ENCODE results near the gene PDSS2. TPM values are rescaled to one million over a fixed set of nuclear protein-coding genes. Genes with fewer than 3 reads are reported as not detected.

The PDSS2 gene
- 15.6 TPM for total RNA-seq
- long read RNA-seq, transcript PDSS2-202 (8 exons, 3,540 nt), result major isoform, 19 of 34 reads
- long read RNA-seq, partial matches to known transcripts, result 0 of 34 reads
- long read RNA-seq, other reads (novel, unspliced or antisense), result 12 of 34 reads

DNA sequence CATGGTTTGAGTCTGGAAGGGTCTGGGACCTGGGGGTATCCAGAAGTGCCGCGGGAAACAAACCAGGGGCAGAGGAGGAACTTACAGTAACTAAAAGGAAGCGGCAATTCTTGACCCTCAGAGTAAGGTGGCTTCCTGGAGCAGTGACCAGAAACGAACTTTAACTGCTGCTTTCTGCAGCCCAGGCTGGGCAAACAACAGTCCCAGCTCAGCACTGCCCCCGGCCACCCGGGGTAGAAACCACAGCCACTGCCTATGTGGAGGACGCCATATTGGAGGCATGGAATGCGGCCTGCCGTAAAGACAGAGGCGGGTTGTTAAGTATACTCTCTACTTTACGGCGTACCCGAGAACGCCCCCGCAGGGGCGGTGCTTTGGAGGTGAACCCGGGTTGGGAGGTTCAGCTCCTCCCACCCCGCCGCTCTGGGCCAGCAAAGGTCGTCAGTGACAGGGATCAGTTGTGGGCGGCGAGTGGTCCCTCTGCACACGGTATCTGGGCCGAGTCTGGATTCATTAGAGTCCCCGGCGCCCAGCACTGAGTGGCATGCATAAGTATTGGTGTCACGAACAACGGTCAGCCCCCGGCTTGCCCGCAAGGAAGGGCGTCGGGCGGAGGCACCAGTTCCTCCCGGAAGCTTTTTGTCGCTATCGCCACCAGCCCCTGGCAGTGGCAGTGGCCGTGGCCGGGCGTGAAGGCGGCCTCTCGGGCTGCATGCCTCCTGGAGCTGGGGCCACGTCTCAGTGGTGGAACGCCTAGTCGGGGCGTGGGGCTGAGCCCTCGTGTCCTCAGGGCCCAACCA lies at the start of gene PDSS2:
PDSS2 (minus strand) TSS at position 282 of the 800 bp plus-strand sequence; CDS start at position 3, 279 bp downstream.
- ATAC-seq (ENCODE audit: poor library complexity) (peak; percentile 99), DNase-seq (peak; percentile 100)
- intact Hi-C loops (cut with DNase I), result no loop called here

DNA sequence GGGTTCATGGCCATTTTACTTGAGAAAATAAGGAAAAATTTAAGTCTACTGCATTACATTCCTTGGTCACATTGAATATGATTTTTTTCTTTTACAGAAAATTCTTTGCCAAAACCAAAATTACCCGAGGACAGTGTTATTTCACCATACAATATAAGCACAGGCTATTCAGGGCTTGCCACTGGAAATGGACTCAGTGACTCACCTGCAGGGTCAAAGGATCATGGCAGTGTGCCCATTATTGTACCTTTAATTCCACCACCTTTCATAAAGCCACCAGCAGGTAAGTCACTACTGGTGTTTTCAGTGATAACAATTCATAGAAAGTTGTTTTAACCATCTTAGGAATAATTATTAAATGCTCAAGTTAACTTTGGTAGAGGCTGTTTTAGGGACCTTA lies 46.8 kb upstream of the PDSS2 start:
- intact Hi-C loops (cut with DNase I), result no loop called here
- ATAC-seq (ENCODE audit: poor library complexity) (no peak), DNase-seq (no peak)

DNA sequence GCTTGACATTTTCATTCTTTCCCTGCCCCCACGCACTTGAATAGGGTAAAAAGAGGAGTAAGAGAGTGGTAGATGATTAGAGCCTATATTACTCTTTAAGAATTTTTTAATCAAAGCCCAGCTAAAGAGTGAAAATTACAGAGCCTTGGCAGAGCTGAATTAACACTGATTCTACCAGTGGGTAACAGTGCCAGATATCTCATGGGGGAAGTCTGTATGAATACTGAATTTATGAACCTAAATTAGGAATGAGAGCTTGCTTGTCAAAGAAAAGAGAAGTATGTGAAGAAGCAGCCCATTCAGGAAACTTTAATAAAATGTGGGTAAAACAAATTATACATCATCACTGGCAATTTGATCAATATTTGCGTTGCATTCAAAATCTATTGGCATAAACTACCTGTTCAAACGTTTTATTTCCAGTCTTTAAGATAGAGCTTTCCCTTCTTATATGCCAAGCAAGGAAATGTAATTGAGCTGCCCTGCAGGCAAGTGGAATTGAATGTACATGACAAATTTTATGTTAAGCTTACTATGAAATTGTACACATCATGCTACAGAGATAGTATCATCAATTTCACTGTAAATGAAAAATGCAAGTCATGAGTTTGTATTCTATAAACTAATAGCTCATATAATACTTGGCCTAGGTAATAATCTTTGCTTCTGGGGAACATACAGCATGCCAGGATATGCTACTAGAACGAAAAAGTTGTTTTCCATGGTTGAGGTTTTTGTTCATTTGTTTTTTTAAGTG lies 45.1 kb upstream of the PDSS2 start:
- DNase-seq (no peak), ATAC-seq (ENCODE audit: poor library complexity) (no peak)
- intact Hi-C loops (cut with DNase I), result no loop called here

- intact Hi-C loops (cut with DNase I), result loop anchor here (10.0 kb wide), 1 partner anchor 158 kb away; no protein-coding TSS in a partner anchor
- ATAC-seq (ENCODE audit: poor library complexity) (no peak), DNase-seq (no peak)
Measured at GRCh38 chr6:107496892-107497684, 37.7 kb upstream of the PDSS2 start.

DNA sequence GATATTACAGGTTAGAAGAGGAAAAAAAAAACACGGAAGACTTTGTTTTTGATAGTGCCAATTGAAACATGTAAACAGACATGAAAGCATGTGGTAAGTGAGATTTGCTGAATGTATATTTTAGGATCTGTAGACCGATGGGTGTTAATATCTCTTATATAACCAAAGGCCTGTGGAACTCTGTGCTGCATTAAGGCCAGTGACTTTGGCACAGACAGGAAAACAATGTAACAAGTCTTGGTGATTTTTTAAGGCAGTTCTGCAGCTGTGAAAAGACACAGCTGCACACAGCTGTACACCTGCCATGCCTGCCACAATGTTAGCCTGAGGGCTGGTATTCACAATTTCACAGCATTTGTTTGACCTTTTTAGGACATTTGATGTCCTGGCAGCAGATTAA lies 36.6 kb upstream of the PDSS2 start:
- ATAC-seq (ENCODE audit: poor library complexity) (no peak), DNase-seq (no peak)
- intact Hi-C loops (cut with DNase I), result loop anchor here (10.0 kb wide), 1 partner anchor 159 kb away; no protein-coding TSS in a partner anchor

DNA sequence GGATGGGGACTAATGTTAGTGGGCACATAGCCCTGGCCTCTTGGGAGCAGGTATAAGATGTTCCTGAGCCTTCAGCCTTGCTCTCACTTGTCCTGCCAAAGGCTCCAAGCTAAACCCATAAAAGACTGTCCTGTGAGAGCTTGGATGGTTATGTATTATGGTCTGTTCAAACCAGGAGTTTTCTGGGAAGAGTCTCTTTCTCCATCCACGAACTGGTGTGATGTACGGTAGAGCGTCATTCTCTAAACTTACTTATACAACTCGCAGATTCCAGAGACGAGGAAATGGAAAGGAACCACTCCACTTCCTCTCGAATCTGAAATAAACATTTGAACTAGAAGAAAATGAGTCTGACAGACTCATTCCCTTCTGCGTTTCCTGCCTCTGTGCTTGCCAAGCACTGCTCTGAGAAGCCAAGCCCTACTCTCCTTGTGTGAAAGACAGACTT lies 35.9 kb upstream of the PDSS2 start:
- intact Hi-C loops (cut with DNase I), result loop anchor here (10.0 kb wide), 1 partner anchor 160 kb away; no protein-coding TSS in a partner anchor
- no peak for ATAC-seq (ENCODE audit: poor library complexity)
- DNase-seq, result peak; percentile 46

DNA sequence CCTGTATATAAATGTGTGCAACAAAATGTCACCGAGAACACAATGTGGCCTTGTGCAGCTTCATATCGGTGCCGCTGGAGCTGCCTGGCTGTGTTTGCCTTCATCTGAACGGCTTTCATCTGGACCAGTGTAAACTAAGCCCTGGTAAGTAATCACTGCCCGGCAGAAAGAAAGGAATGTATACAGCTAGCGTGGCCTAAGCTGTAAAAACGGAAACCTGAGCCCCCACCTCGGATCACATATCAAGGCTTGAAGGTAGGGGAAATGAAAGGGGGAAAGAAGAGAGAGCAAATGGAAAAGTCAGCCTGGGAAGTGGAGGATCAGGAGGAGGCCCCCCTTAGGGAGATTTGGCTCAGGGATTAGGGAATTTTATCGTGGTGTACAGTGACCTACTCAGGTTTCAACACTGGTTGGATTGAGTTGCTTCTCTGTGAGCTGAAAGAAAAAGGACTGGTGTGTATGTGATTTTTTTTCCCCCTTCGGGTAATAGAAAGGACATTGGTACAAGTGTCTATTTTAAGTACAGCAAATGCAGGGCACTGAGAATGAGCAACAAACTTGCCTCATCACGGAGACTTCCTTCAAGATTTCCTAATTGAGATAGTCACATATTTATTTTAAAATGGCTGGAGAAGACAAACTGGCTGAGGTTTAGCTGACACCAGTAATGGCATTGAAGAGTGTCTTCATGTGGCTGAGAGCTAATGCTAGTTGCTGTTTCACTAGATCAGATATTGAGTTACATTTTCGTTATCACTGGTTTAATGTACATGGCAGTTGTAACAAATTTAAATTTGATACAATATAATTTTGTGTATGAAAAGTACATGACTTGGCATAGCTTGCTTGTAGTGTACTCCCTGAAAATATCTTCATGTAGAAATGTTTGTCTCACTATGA lies 34.0 kb upstream of the PDSS2 start:
- peak; percentile 34 for ATAC-seq (ENCODE audit: poor library complexity)
- DNase-seq, result no peak
- intact Hi-C loops (cut with DNase I), result loop anchor here (10.0 kb wide), 1 partner anchor 161 kb away; no protein-coding TSS in a partner anchor

DNA sequence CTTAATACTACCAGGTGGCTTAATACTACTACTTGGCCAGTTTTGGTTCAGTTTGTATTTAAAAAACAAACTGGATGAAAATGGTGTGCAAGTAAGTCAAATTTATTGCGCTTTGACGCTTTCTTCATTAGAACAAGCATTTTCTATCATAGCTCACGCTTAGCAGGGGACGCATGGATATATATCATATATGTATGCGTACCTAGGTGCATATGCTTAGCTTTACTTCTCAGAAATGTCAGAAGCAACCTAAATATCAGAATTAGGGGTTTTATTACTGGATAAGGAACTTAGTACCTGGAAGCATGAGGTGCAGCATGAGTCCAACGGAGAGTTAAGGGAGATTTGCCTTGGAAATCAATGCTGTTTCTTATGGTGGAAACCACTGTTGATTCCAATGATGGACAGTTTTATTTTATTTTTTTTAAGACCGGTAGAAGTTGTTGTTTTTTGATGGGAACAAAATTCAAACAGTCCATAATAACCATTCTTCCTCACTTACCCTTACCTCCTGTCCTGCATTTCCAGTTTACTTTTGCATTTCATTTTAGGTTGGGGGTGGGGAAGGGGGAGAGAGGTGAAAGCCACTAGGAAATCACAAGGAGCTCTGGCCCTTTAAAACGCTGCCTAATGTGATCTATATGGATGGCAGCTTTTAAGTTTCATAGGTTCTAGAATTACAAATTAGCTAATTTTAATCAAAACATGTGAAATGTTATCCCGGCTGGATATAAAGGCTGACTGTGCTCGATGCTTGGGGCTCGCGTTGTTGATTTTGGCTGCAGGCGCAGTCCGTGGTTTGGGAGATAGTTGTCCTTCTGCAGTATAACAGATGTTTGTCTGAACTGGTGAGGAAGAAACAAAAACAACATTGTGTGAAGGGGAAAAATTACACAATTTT lies 32.6 kb upstream of the PDSS2 start:
- peak; percentile 80 for DNase-seq
- intact Hi-C loops (cut with DNase I), result loop anchor here (10.0 kb wide), 1 partner anchor 163 kb away; no protein-coding TSS in a partner anchor
- ATAC-seq (ENCODE audit: poor library complexity), result peak; percentile 57

GRCh38 chr6:107491138-107491609 lies 31.8 kb upstream of the PDSS2 start:
- ATAC-seq (ENCODE audit: poor library complexity) (peak; percentile 68), DNase-seq (peak; percentile 87)
- intact Hi-C loops (cut with DNase I), result loop anchor here (10.0 kb wide), 1 partner anchor 164 kb away; no protein-coding TSS in a partner anchor

DNA sequence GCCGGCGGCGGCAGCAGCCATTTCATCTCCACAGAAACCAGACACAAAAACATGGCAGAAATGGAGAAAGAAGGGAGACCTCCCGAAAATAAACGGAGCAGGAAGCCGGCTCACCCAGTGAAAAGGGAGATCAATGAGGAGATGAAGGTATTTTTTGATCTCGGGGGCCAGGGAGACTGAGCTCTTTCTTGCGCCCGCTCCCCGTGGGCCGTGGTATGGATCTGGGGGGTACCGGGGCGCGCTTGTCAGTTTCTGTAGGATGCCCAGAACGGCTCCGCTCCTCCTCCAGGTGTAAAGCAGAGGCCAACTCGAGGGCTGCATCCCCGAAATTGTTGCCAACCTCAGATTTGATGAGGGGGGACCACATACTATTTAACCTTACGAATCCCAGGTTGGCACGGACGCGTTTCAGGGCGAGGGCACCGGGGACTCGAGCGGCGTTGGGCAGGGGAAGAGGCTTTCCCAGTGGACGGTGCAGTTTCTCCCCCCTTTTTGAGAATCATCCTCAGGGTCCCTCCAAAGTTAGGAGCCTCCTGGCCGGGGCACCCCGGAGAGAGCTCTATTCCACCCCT lies 31.3 kb upstream of the PDSS2 start:
- intact Hi-C loops (cut with DNase I), result loop anchor here (10.0 kb wide), 1 partner anchor 164 kb away; no protein-coding TSS in a partner anchor
- DNase-seq (no peak), ATAC-seq (ENCODE audit: poor library complexity) (no peak)

DNA sequence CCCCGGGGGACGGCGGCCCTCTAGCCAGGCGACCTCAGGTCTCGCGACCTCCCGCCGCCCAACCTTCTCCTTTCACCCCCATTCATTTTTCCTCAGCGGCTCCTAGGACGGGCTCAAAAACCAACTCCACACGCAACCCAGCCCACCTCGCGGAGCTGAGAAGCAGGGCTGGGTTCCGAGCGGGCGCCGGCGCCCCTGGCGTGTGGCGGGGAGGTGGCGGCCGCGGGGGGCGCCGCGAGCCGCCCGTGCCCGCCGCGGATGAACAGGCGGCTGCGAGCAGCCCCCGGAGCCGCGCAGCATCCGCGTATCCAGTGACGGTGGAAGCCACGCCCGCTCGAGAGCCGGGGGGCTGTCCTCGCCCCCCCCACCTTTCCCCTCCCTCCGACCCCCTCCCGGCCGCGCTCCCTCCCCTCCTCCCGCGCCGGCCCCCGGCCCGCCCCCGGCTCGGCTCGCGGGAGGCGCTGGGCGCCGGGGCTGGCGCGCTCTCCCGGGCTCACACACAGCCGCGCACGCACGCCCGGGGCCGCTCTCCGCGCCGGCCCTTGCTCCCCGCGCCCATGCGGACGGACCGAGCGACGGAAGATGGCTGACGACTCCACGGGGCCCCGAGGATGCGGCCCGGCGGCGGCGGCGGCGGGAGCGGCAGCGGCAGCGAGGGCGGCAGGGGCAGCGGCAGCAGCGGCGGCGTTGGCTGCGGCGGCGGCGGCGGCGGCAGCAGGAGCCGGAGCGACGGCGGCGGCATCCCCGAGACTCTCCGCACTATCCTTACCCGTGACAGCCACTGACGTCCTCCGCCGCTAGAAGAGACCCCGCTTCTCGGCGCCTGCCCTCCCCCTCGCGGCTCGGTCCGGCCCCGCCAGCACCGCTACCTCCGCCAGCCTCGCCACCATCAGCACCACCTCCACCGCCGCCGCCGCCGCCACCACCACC lies 30.5 kb upstream of the PDSS2 start, which contains the start of gene SOBP:
SOBP (plus strand) TSS at position 482 of the 930 bp plus-strand sequence. CDS start 500 bp downstream, outside the sequence.
- intact Hi-C loops (cut with DNase I), result loop anchor here (10.0 kb wide), 1 partner anchor 165 kb away; no protein-coding TSS in a partner anchor
- ATAC-seq (ENCODE audit: poor library complexity), result peak; percentile 58

DNA sequence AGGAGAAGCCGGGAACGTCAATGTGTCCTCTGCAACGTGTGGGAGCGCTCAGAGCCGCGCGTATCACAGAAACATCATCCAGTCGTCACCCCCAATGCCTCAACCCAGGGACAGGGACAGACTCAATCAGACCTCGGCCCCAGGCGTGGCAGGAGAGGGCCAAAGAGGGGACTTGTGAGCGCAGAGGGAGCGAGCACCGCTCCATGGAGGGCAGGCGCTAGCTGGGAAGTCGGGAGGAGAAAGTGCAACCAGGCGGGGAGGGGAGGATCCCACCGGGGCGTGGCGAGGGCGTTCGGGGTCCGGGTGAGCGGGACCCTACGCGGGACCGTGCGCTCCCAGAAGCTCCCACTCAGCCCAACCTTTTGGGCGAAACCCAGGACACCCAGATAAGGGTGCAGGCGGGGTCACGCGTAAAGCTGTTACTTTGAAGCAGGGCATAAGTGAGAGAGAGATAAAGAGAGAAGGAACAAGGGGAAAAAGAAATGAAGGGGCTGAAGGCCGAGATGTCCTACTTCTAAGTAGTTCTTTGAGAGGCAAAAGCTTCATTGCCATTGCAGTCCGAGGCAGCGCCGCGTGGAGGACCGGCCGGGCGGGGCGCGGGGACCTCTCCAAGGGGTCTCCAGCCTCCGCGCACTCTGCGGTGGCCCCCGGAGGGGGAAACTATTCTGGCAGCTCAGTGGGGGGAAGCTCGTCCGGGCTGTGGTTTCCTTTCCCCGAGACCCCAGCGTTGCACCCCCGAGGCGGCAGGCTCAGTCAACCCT lies 29.7 kb upstream of the PDSS2 start:
- DNase-seq (peak; percentile 65), ATAC-seq (ENCODE audit: poor library complexity) (peak; percentile 21)
- intact Hi-C loops (cut with DNase I), result no loop called here

More for the DNA sequence above, 30.5 kb upstream of the PDSS2 start, which contains the start of gene SOBP:
- peak; percentile 78 for DNase-seq

GRCh38 chr6:107488174-107488874 lies 29.0 kb upstream of the PDSS2 start:
- DNase-seq (no peak), ATAC-seq (ENCODE audit: poor library complexity) (no peak)
- intact Hi-C loops (cut with DNase I), result no loop called here
